ENCODE results near the gene REG4. TPM values are rescaled to one million over a fixed set of nuclear protein-coding genes. Genes with fewer than 3 reads are reported as not detected.

REG4 gene
- total RNA-seq, 6 donors from 2014 or later, result not detected

DNA sequence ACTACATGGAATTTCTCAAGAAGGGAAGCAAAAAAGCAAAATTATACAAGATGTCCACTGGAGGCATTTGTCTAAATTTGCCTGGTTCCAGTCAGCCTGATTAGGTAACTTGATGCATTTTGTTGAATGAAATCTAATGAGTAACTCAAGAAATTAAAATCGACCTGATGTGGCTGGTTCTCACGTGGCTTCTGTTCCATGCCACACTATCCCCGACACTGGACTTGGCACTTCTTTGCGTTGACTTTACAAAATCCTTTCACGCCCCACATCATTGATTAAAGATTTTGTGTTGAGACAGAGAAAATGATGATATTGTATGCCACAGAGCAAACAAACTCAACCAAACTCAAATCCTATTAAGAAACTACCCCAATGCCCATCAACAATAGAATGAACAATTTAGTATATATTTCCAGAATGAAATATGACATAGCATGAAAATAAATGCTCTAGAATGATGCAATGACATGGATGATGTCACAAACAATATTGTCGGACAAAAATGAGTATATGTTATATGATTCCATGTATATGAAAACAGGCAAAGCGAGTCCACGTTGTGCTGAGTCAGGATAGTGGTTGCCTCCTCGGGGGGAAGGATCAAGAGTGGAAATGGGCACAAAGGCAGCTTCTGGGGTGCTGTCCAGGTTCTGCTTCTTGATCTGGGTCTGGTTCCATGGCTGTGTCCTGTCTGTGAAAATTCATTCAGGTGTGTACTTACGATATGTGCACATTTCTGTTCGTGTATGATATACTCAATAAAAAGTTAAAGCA, 29.6 kb downstream of the REG4 start:
- no peak for TF ChIP-seq POLR2A (IDR thresholded peaks at IDR 0.05)
- TF ChIP-seq EP300 (IDR thresholded peaks at IDR 0.05), result no peak
- TF ChIP-seq, protein P1, sequence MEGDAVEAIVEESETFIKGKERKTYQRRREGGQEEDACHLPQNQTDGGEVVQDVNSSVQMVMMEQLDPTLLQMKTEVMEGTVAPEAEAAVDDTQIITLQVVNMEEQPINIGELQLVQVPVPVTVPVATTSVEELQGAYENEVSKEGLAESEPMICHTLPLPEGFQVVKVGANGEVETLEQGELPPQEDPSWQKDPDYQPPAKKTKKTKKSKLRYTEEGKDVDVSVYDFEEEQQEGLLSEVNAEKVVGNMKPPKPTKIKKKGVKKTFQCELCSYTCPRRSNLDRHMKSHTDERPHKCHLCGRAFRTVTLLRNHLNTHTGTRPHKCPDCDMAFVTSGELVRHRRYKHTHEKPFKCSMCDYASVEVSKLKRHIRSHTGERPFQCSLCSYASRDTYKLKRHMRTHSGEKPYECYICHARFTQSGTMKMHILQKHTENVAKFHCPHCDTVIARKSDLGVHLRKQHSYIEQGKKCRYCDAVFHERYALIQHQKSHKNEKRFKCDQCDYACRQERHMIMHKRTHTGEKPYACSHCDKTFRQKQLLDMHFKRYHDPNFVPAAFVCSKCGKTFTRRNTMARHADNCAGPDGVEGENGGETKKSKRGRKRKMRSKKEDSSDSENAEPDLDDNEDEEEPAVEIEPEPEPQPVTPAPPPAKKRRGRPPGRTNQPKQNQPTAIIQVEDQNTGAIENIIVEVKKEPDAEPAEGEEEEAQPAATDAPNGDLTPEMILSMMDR (IDR thresholded peaks at IDR 0.05), result no peak
- no peak for TF ChIP-seq POLR2AphosphoS5 (IDR thresholded peaks at IDR 0.05)
- ATAC-seq (ENCODE audit: low FRiP score in 2 of 2) (no peak), DNase-seq (no peak)
- Histone ChIP-seq H3K9me3 (no peaks in the 10 kb centered on the region), H3K27me3 (no peaks in the 10 kb centered on the region), H3K4me3 (no peak overlapping the region), H3K36me3 (no peaks in the 10 kb centered on the region), H3K4me1 (peaks cover 9 to 30% (median 20%) of the 10 kb centered on the region in 4 donors), H3K27ac (no peak overlapping the region)
- WGBS, 2 donors, result 82 to 91% methylated on average over 11 of the region's 11 CpGs

DNA sequence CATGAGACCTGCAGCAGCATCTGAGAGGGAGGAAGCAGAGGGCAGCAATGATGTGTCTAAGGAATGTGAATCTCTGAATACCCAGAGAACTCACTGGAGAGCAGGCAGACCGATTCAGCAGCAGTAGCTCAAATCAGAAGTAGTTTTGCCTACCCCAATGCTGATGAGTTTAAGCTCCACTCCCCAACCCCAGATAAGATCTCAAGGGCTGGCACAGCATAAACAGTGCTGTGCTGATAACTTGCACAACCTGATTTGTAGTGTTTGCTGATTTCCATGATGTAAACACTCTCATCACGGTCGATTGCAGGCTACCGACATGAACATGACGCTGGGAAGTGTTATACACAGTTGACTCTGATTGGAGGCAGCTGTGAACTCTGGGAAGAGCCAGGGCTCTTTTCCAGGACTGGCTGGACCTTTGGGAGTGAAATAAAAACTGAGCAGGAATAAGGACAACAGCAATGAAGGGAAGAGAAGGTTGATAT, 31.3 kb downstream of the REG4 start:
- DNase-seq, result peak in 1 of 2 donors; percentile 55
- Histone ChIP-seq H3K9me3 (no peaks in the 10 kb centered on the region), H3K36me3 (no peaks in the 10 kb centered on the region), H3K27ac (peak overlapping the region in 2 of 4 donors; percentile 33 to 40), H3K27me3 (no peaks in the 10 kb centered on the region), H3K4me3 (no peak overlapping the region), H3K4me1 (peaks cover 9 to 30% (median 20%) of the 10 kb centered on the region in 4 donors)
- 17 to 38% methylated on average over 5 of the region's 5 CpGs for WGBS, 2 donors
- TF ChIP-seq EP300 (IDR thresholded peaks at IDR 0.05) (peak in 2 of 4 donors; percentile 45 to 88), POLR2A (IDR thresholded peaks at IDR 0.05) (no peak), POLR2AphosphoS5 (IDR thresholded peaks at IDR 0.05) (peak; percentile 67 to 74)
- TF ChIP-seq, protein P1 (IDR thresholded peaks at IDR 0.05), result no peak
- peak; percentile 69 to 90 for ATAC-seq (ENCODE audit: low FRiP score in 2 of 2)

DNA sequence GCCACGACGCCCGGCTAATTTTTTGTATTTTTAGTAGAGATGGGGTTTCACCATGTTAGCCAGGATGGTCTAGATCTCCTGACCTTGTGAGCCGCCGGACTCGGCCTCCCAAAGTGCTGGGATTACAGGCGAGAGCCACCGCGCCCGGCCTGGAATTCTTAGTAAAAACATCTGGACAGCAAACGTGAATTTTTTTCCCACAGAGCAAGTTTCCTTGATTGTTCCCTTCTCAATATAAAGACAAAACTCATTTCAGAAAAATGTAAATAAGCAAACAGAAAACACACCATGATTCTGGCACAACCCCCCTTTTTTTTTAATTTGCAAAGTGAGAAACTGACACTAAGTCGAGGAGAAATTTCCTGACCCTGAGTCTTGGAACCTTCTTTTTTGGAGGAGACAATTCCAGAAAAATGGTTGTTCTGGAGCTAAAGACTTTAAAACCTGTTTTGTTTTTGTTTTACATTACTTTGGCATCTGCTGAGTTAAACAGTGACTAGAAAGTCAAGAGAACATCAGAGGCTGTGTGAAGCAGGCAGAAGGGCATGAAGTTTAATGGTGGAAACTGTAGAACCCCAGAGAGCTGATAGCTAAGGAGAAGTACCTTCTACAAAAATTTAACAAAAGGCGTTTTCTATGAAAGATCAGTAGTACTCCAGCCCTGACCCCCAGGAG, 32.2 kb downstream of the REG4 start:
- no peak overlapping the region for H3K4me3 ChIP-seq
- WGBS, 2 donors, result 87 to 90% methylated on average over 13 of the region's 13 CpGs
- H3K4me1 ChIP-seq, result peaks cover 9 to 33% (median 23%) of the 10 kb centered on the region in 4 donors
- TF ChIP-seq EP300 (IDR thresholded peaks at IDR 0.05), result no peak
- peak overlapping the region in 2 of 4 donors; percentile 40 to 41 for H3K27ac ChIP-seq
- no peaks in the 10 kb centered on the region for H3K27me3 ChIP-seq
- peak in 1 of 2 donors; percentile 41 for DNase-seq
- H3K36me3 ChIP-seq, result no peaks in the 10 kb centered on the region
- ATAC-seq (ENCODE audit: low FRiP score in 2 of 2), result no peak
- H3K9me3 ChIP-seq, result no peaks in the 10 kb centered on the region

DNA sequence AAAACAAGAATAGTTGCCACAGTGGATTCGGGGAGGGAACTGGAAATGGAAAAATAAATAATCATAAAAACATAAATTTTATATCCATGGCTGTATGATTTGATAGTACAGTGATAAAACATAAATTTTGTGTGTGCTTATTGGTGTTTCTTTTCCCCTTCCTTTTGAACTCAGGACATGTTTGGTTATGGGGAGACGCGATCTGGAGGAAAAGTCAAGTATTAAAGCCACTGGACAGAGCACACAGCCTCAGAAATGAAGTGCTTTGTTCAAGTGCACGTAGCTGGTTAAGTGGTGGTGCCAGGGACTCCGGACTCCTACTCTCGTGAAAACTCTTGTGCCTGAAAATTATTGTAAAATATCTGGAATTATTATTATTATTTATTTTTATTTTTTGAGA, 32.9 kb downstream of the REG4 start:
- peak in 1 of 2 donors; percentile 44 for DNase-seq
- no peak for TF ChIP-seq POLR2A (IDR thresholded peaks at IDR 0.05)
- no peak for TF ChIP-seq EP300 (IDR thresholded peaks at IDR 0.05)
- TF ChIP-seq, protein P1 (IDR thresholded peaks at IDR 0.05), result no peak
- no peak for TF ChIP-seq POLR2AphosphoS5 (IDR thresholded peaks at IDR 0.05)
- Histone ChIP-seq H3K36me3 (no peaks in the 10 kb centered on the region), H3K4me3 (no peak overlapping the region), H3K9me3 (no peaks in the 10 kb centered on the region), H3K27ac (no peak overlapping the region), H3K27me3 (no peaks in the 10 kb centered on the region), H3K4me1 (peaks cover 6 to 34% (median 22%) of the 10 kb centered on the region in 4 donors)
- no peak for ATAC-seq (ENCODE audit: low FRiP score in 2 of 2)
- WGBS, 2 donors, result 66 to 78% methylated on average over 6 of the region's 6 CpGs

DNA sequence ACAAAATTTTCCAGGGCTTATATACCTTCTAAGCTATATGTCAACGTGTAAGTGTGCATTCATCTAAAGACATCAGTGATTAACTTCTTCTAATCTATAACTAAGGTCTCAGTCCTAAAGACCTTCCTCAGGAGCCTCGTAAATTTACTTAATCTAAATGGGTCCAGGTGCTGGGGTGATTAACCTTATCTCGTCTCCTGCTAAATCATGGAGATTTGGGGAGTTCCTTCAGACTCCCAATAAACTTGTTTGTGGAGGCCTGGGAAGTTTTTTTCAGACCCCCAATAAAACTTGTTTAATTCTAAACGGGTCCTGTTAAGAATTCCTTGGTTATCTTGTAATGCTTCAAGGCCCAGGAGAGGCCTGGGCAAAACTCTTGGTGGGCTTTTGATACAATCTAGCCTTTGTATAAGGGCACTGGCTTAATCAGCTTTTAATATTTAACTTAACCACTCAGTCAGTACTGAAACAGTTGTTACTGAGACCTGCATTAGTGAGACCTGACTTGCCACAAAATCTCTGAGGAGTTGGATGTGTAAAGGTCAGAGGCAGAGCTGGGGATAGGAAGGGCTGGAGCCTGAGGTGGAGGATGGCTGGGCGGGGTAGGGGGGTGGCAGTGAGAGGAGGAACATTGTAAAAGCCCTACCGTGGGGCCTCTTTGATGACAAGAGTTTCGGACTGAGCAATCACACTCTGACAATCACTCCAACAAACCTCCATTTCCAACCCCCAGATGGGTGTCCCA, 36.3 kb downstream of the REG4 start:
- no peak for DNase-seq
- TF ChIP-seq, protein P1 (IDR thresholded peaks at IDR 0.05), result no peak
- no peak for TF ChIP-seq EP300 (IDR thresholded peaks at IDR 0.05)
- no peak for TF ChIP-seq POLR2A (IDR thresholded peaks at IDR 0.05)
- TF ChIP-seq POLR2AphosphoS5 (IDR thresholded peaks at IDR 0.05), result no peak
- Histone ChIP-seq H3K9me3 (no peaks in the 10 kb centered on the region), H3K4me3 (no peak overlapping the region), H3K36me3 (no peaks in the 10 kb centered on the region), H3K4me1 (peaks cover 3 to 29% (median 22%) of the 10 kb centered on the region in 4 donors), H3K27ac (no peak overlapping the region), H3K27me3 (no peaks in the 10 kb centered on the region)
- no peak for ATAC-seq (ENCODE audit: low FRiP score in 2 of 2)
- WGBS, 2 donors, result 71 to 72% methylated on average over 7 of the region's 7 CpGs
